ENCODE results near the gene BCL11A. TPM values are rescaled to one million over a fixed set of nuclear protein-coding genes. Genes with fewer than 3 reads are reported as not detected.

BCL11A gene
- total RNA-seq, 6 donors from 2014 or later: 2.7 to 12.7 (median 5.4) TPM

DNA sequence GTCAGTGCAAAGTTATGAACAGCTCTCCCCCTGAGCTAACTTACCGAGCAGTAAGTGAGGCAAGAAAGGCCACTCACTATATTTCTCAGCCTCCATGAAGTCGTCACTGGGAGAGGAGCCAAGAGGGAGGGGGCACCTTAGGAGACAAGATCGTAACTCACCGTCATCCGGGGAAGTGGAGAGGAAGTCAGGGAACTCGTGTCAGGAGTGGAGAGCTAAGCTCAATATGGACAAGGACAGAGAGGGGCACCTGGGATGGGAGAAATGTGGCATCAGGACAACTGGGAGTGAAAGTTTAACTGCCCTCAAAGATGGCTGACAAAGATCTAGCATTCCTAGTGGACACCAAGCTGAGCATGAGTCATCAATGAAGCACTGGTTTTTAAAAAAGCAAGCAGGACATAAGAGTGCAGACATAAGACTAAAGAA lies 37.1 kb downstream of the BCL11A start:
- TF ChIP-seq, protein P1, sequence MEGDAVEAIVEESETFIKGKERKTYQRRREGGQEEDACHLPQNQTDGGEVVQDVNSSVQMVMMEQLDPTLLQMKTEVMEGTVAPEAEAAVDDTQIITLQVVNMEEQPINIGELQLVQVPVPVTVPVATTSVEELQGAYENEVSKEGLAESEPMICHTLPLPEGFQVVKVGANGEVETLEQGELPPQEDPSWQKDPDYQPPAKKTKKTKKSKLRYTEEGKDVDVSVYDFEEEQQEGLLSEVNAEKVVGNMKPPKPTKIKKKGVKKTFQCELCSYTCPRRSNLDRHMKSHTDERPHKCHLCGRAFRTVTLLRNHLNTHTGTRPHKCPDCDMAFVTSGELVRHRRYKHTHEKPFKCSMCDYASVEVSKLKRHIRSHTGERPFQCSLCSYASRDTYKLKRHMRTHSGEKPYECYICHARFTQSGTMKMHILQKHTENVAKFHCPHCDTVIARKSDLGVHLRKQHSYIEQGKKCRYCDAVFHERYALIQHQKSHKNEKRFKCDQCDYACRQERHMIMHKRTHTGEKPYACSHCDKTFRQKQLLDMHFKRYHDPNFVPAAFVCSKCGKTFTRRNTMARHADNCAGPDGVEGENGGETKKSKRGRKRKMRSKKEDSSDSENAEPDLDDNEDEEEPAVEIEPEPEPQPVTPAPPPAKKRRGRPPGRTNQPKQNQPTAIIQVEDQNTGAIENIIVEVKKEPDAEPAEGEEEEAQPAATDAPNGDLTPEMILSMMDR (IDR thresholded peaks at IDR 0.05): no peak
- TF ChIP-seq POLR2A (IDR thresholded peaks at IDR 0.05) (no peak), POLR2AphosphoS5 (IDR thresholded peaks at IDR 0.05) (no peak), EP300 (IDR thresholded peaks at IDR 0.05) (no peak)
- DNase-seq (no peak), ATAC-seq (ENCODE audit: low FRiP score in 2 of 2) (peak in 1 of 2 donors; percentile 37)
- Histone ChIP-seq H3K4me1 (peaks cover 0 to 3% (median 0%) of the 10 kb centered on the region in 4 donors), H3K9me3 (no peaks in the 10 kb centered on the region), H3K27ac (peak overlapping the region in 1 of 4 donors; percentile 13), H3K36me3 (no peaks in the 10 kb centered on the region), H3K4me3 (no peak overlapping the region), H3K27me3 (no peaks in the 10 kb centered on the region)
- WGBS, 2 donors: 16 to 41% methylated on average over 6 of the region's 6 CpGs

GRCh38 chr2:60515721-60516226 lies 37.7 kb downstream of the BCL11A start:
- Histone ChIP-seq H3K36me3 (no peaks in the 10 kb centered on the region), H3K4me1 (peaks cover 0 to 3% (median 0%) of the 10 kb centered on the region in 4 donors), H3K9me3 (no peaks in the 10 kb centered on the region), H3K27ac (peak overlapping the region in 1 of 4 donors; percentile 13), H3K27me3 (no peaks in the 10 kb centered on the region), H3K4me3 (no peak overlapping the region)
- 76 to 79% methylated on average over 7 of the region's 7 CpGs for WGBS, 2 donors
- ATAC-seq (ENCODE audit: low FRiP score in 2 of 2) (peak; percentile 62 to 77), DNase-seq (peak in 1 of 2 donors; percentile 54)
- TF ChIP-seq POLR2AphosphoS5 (IDR thresholded peaks at IDR 0.05): no peak
- TF ChIP-seq, protein P1 (IDR thresholded peaks at IDR 0.05): peak in 1 of 6 experiments; percentile 13
- no peak for TF ChIP-seq POLR2A (IDR thresholded peaks at IDR 0.05)
- no peak for TF ChIP-seq EP300 (IDR thresholded peaks at IDR 0.05)

DNA sequence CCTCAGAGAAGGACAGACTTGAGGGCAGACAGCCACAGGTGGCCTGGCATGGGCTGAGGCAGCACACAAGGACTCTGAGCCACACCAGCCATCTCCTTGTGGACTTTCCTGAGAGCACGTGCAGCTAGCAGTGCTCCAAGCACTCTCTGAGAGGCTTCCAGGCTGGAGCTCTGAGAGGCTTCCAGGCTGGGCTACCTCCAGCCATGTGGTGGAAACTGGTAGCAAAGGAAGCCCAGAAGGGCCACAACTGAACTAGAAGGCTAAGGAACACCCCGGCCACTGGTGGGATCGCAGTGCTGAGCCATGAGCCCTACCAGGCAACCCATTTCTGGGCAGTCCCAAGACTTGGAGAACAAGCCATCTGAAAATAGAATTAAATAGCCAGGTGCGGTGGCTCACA lies 39.5 kb downstream of the BCL11A start:
- WGBS, 2 donors: 60 to 89% methylated on average over 1 to 4 of the region's 4 CpGs
- Histone ChIP-seq H3K4me3 (no peak overlapping the region), H3K36me3 (no peaks in the 10 kb centered on the region), H3K9me3 (no peaks in the 10 kb centered on the region), H3K27ac (no peak overlapping the region), H3K4me1 (peaks cover 0 to 3% (median 0%) of the 10 kb centered on the region in 4 donors), H3K27me3 (no peaks in the 10 kb centered on the region)
- TF ChIP-seq POLR2AphosphoS5 (IDR thresholded peaks at IDR 0.05) (no peak), EP300 (IDR thresholded peaks at IDR 0.05) (no peak), POLR2A (IDR thresholded peaks at IDR 0.05) (no peak)
- TF ChIP-seq, protein P1 (IDR thresholded peaks at IDR 0.05): no peak
- no peak for ATAC-seq (ENCODE audit: low FRiP score in 2 of 2)
- no peak for DNase-seq

GRCh38 chr2:60513191-60513590 lies 40.3 kb downstream of the BCL11A start:
- TF ChIP-seq, protein P1 (IDR thresholded peaks at IDR 0.05): no peak
- TF ChIP-seq EP300 (IDR thresholded peaks at IDR 0.05) (no peak), POLR2AphosphoS5 (IDR thresholded peaks at IDR 0.05) (no peak), POLR2A (IDR thresholded peaks at IDR 0.05) (no peak)
- 80 to 97% methylated on average over 5 of the region's 5 CpGs for WGBS, 2 donors
- Histone ChIP-seq H3K27ac (no peak overlapping the region), H3K4me3 (no peak overlapping the region), H3K36me3 (no peaks in the 10 kb centered on the region), H3K27me3 (no peaks in the 10 kb centered on the region), H3K4me1 (peaks cover 0 to 3% (median 0%) of the 10 kb centered on the region in 4 donors), H3K9me3 (no peaks in the 10 kb centered on the region)
- no peak for DNase-seq
- no peak for ATAC-seq (ENCODE audit: low FRiP score in 2 of 2)

GRCh38 chr2:60512641-60513040 lies 40.8 kb downstream of the BCL11A start:
- TF ChIP-seq POLR2AphosphoS5 (IDR thresholded peaks at IDR 0.05) (no peak), POLR2A (IDR thresholded peaks at IDR 0.05) (no peak), EP300 (IDR thresholded peaks at IDR 0.05) (no peak)
- TF ChIP-seq, protein P1 (IDR thresholded peaks at IDR 0.05): no peak
- no peaks in the 10 kb centered on the region for H3K36me3 ChIP-seq
- H3K27me3 ChIP-seq: no peaks in the 10 kb centered on the region
- peaks cover 0 to 3% (median 0%) of the 10 kb centered on the region in 4 donors for H3K4me1 ChIP-seq
- WGBS, 2 donors: 83 to 87% methylated on average over 6 of the region's 6 CpGs
- no peak for ATAC-seq (ENCODE audit: low FRiP score in 2 of 2)
- no peaks in the 10 kb centered on the region for H3K9me3 ChIP-seq
- H3K4me3 ChIP-seq: no peak overlapping the region
- H3K27ac ChIP-seq: no peak overlapping the region
- DNase-seq: no peak

Measured in upper lobe of left lung (tissue), 6 donors.